GOT3 (cell line): ENCODE results near the gene CBR3.
A peak's percentile ranks its signal among the peaks of the same experiment; 100 is the strongest.
"Not testable (repeated sequence)": the region's sequence is repeated elsewhere in the genome, so short reads cannot be mapped to it uniquely, and the experiment has no call there.

ENCODE experiments used
- DNase-seq: peaks from one replicate; lab custom pipeline; 2025; ENCODE audit warnings: mixed read lengths; lab: John Stamatoyannopoulos, UW

The CBR3 gene

GRCh38 chr21:36134803-36135390, at the start of gene CBR3:
Gene CBR3, plus strand, starts transcription at chr21:36135079. Its CDS starts 114 bp downstream, at chr21:36135193.
- peak; percentile 49 for DNase-seq

- DNase-seq = no peak
These were observed 47.3 kb upstream of the CBR3 start for GRCh38 chr21:36087362-36088138.

DNA sequence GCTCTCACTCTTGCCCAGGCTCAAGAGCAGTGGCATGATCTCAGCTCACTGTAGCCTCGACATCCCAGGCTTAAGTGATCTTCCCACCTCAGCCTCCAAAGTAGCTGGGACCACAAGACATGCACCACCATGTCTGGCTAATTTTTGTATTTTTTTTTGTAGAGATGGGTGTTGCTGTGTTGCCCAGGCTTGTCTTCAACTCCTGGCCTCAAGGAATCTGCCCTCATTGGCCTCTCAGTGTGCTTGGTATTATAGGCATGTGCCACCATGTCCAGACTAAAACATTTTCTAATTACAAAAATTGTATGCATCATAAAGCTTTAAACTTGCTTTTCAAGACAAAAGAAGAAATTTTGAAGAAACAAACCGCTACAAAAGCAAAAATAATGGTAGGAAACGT, 44.9 kb upstream of the CBR3 start:
- no peak for DNase-seq

DNA sequence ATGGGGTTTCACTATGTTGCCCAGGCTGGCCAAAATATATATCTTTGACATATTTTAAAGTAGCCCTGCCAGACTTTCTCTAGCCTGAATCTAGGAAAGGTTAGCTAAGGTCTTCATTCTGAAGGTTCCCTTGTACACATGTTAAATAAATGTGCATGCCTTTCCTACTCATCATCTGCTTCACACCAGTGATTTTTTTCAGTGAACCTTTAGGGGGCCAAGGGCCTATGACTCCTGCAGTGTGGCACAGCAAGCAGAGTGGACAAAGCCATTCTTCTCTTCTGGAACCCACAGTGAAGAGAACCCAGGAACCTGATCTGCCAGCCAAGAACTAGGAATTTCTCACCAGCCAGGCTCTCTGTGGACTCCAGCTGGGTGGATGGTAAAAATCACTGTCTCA, 42.2 kb upstream of the CBR3 start:
- no peak for DNase-seq

- no peak for DNase-seq
These were observed 41.4 kb upstream of the CBR3 start for GRCh38 chr21:36093512-36093911.

- DNase-seq = no peak
These were observed 38.2 kb upstream of the CBR3 start for GRCh38 chr21:36096398-36097290.

- DNase-seq = no peak
These were observed 37.3 kb upstream of the CBR3 start for GRCh38 chr21:36097427-36098181.

- no peak for DNase-seq
These were observed 36.7 kb upstream of the CBR3 start for GRCh38 chr21:36098182-36098532.

DNA sequence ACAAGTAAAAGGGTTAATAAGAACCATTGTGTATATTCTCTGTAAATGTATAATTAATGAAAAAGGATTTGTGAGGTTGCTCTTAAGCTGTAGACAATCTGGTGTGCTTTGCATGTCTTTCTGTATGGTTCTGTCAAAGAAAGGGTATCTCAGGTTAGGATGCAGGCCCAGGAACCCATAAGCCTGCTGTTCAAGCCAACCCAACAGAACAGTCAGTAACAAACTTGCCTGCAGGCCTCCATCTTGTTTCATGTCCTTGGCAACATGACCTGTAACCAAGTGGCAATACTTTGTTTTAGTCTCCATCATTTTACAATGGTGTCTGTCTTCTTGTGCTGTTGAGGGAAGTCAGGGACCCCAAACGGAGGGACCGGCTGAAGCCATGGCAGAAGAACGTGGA, 35.9 kb upstream of the CBR3 start:
- DNase-seq = no peak

GRCh38 chr21:36099695-36100211, 35.1 kb upstream of the CBR3 start:
- DNase-seq = not testable (repeated sequence)

DNA sequence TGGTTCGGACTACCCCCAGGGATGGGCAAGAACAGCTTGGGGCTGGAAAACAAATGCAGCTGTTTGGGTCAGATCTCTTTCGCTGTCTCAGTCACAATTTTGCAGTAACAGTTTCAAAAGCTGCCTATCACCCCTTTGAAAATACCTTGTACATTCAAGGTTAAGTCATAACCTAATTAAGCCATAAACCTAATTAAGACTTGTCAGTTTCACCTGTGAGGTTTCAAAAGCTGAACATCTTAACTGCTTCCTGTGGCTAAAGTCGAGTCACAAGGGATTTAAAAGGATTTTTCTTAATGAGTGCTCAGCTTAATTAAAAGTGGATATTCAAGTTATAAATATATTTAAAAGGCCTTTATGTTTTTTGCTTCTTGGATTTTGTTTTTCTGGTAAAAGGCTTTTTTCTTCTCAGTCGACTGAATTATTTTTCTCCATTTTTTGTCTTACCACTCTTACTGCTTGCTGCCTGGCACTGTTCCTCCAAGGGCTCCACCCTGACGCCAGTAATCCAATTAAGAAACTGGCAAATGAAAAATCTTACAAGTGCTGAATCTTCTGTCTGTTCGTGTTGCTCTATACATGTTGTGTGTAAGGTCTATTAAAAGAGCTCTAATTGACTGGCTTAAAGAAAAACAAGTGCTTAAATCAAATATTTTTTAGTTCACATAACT, 33.8 kb upstream of the CBR3 start:
- DNase-seq = no peak

- no peak for DNase-seq
These were observed 31.4 kb upstream of the CBR3 start for GRCh38 chr21:36103434-36103833.

DNA sequence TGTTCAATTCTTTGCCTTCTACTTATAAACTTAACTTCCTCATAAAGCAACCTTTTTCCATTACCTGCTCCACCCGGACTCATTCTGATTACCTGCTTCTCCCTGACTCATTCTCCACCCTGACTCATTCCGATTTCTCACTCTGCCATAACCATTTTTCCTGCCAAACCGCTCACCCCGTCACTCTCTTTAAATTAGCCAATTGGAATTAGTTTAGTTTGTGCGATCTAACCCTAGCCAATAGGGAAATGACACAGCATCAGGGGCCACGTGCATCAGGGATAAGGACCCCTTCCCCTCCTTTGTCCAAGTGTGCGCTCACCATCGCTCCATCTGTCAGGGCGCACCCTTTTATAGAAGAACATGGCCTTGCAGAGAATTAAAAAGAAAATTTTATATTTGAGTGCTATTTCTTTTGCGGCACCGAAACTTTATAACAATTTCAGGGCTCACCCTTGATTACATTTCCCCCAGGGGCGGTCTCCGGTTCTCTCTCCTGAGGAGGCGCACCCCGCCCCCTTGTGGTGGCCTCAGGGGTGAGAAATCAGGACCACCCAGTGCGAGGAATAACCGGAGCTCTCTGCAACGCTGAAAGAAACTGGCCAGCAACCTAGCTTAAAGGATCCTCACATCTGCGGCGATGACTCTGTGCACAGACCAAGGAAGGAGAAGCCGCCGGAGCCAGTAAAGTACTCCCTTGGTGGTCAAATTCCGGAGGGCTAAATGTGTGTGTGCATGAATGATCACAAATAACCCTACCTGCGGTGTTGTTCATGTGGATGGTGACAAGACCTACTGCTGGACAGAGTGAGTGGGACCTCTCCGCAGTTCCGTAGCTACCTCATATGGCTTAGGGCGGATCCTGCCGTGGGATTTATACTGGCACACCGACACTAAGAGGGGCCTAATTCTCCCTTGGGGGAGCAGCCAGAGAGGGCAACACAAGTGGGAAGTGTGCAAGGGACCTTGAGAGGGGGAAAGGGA, 30.3 kb upstream of the CBR3 start:
- DNase-seq = no peak

- DNase-seq = no peak
These were observed 29.5 kb upstream of the CBR3 start for GRCh38 chr21:36105327-36105842.

DNA sequence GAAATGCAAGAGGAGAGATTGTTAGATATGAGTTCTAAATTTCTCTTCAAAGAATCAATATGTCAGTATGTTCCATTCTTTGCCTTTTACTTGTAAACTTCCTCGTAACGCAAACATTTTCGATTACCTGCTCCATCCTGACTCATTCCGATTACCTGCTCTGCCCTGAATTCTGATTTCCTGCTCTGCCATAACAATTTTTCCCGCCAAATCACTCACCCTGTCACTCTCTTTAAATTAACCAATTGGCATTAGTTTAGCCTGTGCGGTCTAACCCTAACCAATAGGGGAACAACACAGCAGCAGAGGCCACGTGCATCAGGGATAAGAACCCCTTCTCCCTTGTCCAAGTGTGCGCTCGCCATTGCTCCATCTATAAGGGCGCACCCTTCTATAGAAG, 25.0 kb upstream of the CBR3 start:
- DNase-seq = no peak

- no peak for DNase-seq
These were observed 23.6 kb upstream of the CBR3 start for GRCh38 chr21:36111238-36111637.

DNA sequence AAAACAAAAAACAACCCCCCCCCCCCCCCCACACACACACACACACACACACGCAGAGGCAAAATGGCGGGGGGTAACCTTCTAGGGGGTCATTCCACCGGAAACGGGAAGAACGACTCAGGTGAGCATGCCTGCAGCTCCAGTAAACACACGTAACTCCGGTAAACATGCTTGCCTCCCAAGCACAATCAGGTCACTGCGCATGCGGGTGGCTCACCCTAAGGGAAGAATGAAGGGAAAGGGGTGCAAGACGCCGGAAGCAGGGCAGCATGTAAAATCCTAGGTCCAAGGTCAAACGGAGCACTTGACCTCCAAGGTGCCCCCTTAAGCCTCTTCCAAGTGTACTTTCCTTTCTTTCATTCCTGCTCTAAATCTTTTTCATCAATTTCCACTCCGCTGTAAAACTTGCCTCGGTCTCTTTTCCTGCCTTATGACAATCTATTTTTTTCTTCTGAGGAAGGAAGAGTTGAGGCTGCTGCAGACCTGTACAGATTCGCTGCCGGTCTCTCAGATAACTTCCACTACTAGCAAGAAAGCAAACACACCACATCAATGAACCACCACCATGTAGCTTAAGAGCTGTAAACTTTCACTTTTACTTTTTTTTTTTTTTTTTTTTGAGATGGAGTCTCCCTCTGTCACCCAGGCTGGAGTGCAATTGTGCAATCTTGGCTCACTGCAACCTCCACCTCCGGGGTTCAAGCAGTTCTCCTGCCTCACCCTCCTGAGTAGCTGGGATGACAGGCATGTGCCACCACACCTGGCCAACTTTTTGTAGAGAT, 21.0 kb upstream of the CBR3 start:
- no peak for DNase-seq

GRCh38 chr21:36115138-36115730, 19.6 kb upstream of the CBR3 start:
- no peak for DNase-seq
